ENCODE results near the gene LRRC46.

Gene LRRC46, protein sequence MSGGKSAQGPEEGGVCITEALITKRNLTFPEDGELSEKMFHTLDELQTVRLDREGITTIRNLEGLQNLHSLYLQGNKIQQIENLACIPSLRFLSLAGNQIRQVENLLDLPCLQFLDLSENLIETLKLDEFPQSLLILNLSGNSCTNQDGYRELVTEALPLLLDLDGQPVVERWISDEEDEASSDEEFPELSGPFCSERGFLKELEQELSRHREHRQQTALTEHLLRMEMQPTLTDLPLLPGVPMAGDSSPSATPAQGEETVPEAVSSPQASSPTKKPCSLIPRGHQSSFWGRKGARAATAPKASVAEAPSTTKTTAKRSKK

GRCh38 chr17:47831003-47831933 lies at the start of gene LRRC46, which contains the start of gene MRPL10:
TSS of gene LRRC46 (plus strand) at chr17:47831670. CDS start at chr17:47831990, 320 bp downstream.
TSS of gene MRPL10 (minus strand) at chr17:47831541. CDS start at chr17:47831511, 30 bp downstream.
- peak within 1 kb of the TSS; percentile 77 for H3K4me3 ChIP-seq
- H3K27ac ChIP-seq: peak within 1 kb of the TSS; percentile 75
- H3K4me1 ChIP-seq: peaks cover 58% of the 10 kb centered on the region
- 0 out of 2 replicates have a peak, but pooled peaks cover 6% of the 10 kb centered on the region for H4K20me1 ChIP-seq
- H3K9ac ChIP-seq: peak within 1 kb of the TSS; percentile 80
- peaks cover 39% of the 10 kb centered on the region for H3K36me3 ChIP-seq
- no peaks in the 10 kb centered on the region for H3K9me3 ChIP-seq
- no peak for TF ChIP-seq Cebpa-rat (IDR thresholded peaks at IDR 0.05)
- H3K27me3 ChIP-seq: no peaks in the 10 kb centered on the region
- H3K4me2 ChIP-seq: peak within 1 kb of the TSS; percentile 92

- TF ChIP-seq Cebpa-rat (IDR thresholded peaks at IDR 0.05): no peak
Observed at GRCh38 chr17:47785538-47786123, 45.8 kb upstream of the LRRC46 start.

DNA sequence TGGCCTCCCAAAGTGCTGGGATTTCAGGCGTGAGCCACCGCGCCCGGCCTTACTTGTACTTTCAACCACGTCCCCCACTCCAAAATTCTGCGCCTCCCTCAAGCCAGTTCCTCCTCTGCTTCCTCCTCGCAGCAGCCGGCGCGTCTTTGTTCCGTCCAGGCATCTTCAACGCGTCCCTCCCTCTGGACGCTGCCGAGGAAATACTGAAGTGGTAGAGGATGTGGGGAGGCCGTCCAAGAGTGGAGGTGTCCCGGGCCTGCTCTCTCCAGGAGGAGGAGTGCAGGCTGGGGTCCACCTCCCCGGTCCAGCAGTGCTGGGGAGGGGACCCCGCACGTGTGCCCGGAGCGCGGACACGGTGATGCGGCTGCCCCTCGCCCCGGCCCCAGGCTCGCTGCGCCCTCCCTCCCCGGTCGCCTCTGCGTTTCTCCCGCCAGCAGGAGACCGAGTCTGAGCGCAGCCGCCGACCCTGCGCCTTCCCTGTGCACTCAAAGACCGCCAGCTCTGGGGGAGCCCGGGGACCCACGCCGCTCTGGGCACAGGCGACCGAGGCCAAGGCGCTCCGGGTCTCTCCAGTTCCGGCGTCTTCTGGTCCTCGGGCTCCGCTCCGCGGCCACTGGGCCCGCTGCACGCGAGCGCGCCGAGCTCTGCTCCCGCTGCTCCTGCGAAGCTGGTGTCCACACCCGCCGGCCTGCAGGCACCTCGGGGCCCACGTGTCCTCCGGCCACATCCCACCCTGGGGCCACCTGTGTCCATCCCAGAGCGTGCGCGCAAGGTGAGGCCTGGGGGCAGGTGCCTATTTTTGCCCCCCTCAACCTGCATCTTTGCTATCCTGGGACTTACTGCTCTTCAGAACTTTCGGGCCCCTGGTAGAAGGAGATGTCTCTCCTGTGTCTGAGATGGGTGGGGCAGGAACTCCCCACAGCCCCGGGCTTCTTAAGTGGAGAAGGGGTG lies 41.6 kb upstream of the LRRC46 start:
- Histone ChIP-seq H3K4me1 (peaks cover 11% of the 10 kb centered on the region), H3K27me3 (peaks cover 47% of the 10 kb centered on the region), H3K9me3 (no peaks in the 10 kb centered on the region), H3K4me3 (peak overlapping the region; percentile 50), H3K36me3 (no peaks in the 10 kb centered on the region), H3K9ac (no peak overlapping the region), H3K4me2 (peak overlapping the region; percentile 63), H4K20me1 (0 out of 2 replicates have a peak, but pooled peaks cover 4% of the 10 kb centered on the region), H3K27ac (no peak overlapping the region)
- no peak for TF ChIP-seq Cebpa-rat (IDR thresholded peaks at IDR 0.05)

More at GRCh38 chr17:47785538-47786123, 45.8 kb upstream of the LRRC46 start:
- Histone ChIP-seq H3K36me3 (no peaks in the 10 kb centered on the region), H3K9me3 (no peaks in the 10 kb centered on the region), H3K27ac (no peak overlapping the region), H4K20me1 (no peaks in the 10 kb centered on the region), H3K9ac (no peak overlapping the region), H3K27me3 (peaks cover 45% of the 10 kb centered on the region), H3K4me2 (no peak overlapping the region), H3K4me3 (no peak overlapping the region), H3K4me1 (0 out of 2 replicates have a peak, but pooled peaks cover 4% of the 10 kb centered on the region)

DNA sequence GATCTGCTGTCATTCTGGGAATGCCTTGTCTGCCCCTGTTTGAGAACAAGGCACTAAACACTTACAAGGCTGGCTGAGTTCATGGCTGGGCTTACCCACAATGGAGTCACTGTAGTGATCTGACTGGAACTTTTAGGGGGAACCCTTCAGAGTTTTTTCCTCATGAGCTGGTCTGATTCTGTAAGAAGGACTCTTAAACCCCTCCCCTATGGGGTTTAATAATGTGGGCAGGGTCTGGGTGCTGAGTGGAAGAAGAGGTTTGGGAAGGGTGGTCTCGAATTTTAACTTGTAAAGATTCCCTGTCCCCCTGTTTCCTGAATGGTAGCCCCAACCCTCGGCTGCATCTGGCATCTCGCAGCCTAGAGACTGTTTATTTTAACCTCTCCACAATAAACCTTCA lies 40.4 kb upstream of the LRRC46 start:
- no peak overlapping the region for H3K27ac ChIP-seq
- no peaks in the 10 kb centered on the region for H3K36me3 ChIP-seq
- H3K4me3 ChIP-seq: no peak overlapping the region
- no peak overlapping the region for H3K4me2 ChIP-seq
- no peaks in the 10 kb centered on the region for H3K9me3 ChIP-seq
- 0 out of 2 replicates have a peak, but pooled peaks cover 4% of the 10 kb centered on the region for H4K20me1 ChIP-seq
- TF ChIP-seq Cebpa-rat (IDR thresholded peaks at IDR 0.05): no peak
- H3K9ac ChIP-seq: no peak overlapping the region
- H3K4me1 ChIP-seq: peaks cover 11% of the 10 kb centered on the region
- peaks cover 47% of the 10 kb centered on the region for H3K27me3 ChIP-seq

DNA sequence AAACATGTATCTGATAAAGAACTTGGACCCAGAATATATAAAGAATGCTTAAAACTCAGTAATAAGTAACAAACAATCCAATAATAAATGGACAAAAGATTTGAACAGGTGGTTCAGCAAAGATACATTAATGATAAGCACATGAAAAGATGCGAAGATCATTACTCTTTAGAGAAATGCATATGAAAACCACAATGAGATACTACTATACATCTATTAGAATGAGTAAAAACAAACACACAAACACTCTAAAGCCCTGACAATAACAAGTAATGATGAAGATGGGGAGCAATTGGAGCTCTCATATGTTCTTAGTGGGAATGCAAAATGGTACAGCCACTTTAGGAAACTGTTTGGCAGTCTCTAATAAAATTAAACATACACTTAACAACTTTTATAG lies 39.0 kb upstream of the LRRC46 start:
- H3K27ac ChIP-seq: no peak overlapping the region
- H3K9ac ChIP-seq: no peak overlapping the region
- no peak for TF ChIP-seq Cebpa-rat (IDR thresholded peaks at IDR 0.05)
- H3K4me3 ChIP-seq: no peak overlapping the region
- no peaks in the 10 kb centered on the region for H3K36me3 ChIP-seq
- H3K27me3 ChIP-seq: peaks cover 44% of the 10 kb centered on the region
- no peaks in the 10 kb centered on the region for H3K9me3 ChIP-seq
- 0 out of 2 replicates have a peak, but pooled peaks cover 4% of the 10 kb centered on the region for H4K20me1 ChIP-seq
- H3K4me2 ChIP-seq: no peak overlapping the region
- peaks cover 11% of the 10 kb centered on the region for H3K4me1 ChIP-seq

GRCh38 chr17:47792979-47793378 lies 38.5 kb upstream of the LRRC46 start:
- Histone ChIP-seq H4K20me1 (0 out of 2 replicates have a peak, but pooled peaks cover 4% of the 10 kb centered on the region), H3K27me3 (peaks cover 39% of the 10 kb centered on the region), H3K4me3 (no peak overlapping the region), H3K27ac (no peak overlapping the region), H3K9me3 (no peaks in the 10 kb centered on the region), H3K4me1 (peaks cover 11% of the 10 kb centered on the region), H3K36me3 (no peaks in the 10 kb centered on the region), H3K9ac (no peak overlapping the region), H3K4me2 (no peak overlapping the region)
- TF ChIP-seq Cebpa-rat (IDR thresholded peaks at IDR 0.05): no peak

GRCh38 chr17:47797797-47798196 lies 33.7 kb upstream of the LRRC46 start:
- Histone ChIP-seq H3K9ac (no peak overlapping the region), H4K20me1 (no peaks in the 10 kb centered on the region), H3K4me3 (no peak overlapping the region), H3K4me1 (peaks cover 16% of the 10 kb centered on the region), H3K27me3 (no peaks in the 10 kb centered on the region), H3K9me3 (no peaks in the 10 kb centered on the region), H3K4me2 (no peak overlapping the region), H3K36me3 (no peaks in the 10 kb centered on the region), H3K27ac (no peak overlapping the region)
- TF ChIP-seq Cebpa-rat (IDR thresholded peaks at IDR 0.05): no peak

- H3K9ac ChIP-seq: no peak overlapping the region
- no peaks in the 10 kb centered on the region for H3K36me3 ChIP-seq
- no peak overlapping the region for H3K4me2 ChIP-seq
- no peak overlapping the region for H3K4me3 ChIP-seq
- H3K27me3 ChIP-seq: no peaks in the 10 kb centered on the region
- no peaks in the 10 kb centered on the region for H4K20me1 ChIP-seq
- no peak for TF ChIP-seq Cebpa-rat (IDR thresholded peaks at IDR 0.05)
- no peak overlapping the region for H3K27ac ChIP-seq
- H3K9me3 ChIP-seq: no peaks in the 10 kb centered on the region
- peaks cover 38% of the 10 kb centered on the region for H3K4me1 ChIP-seq
Observed at GRCh38 chr17:47800686-47801085, 30.8 kb upstream of the LRRC46 start.

Measured in BLaER1 (cell line).